Lung microvascular endothelial cell (primary cell): Measurements from ENCODE around the gene ABTB2. TPM values are rescaled to one million over a fixed set of nuclear protein-coding genes. Genes with fewer than 3 reads are reported as not detected.

Experiments
- DNase-seq, 2 donors: peaks; one replicate each; pipeline versions ENCODE4 v3.0.0 to v3.0.0-alpha.2; 2010; ENCODE audit warnings: low read depth in 2 of 2
- total RNA-seq: library from RNA; depleted of rRNA; stranded (reverse); fragments of >200 nt; gene quantifications from 2 replicates; pipeline ENCODE4 v1.2.1, GENCODE V29; 2014

ABTB2 gene
- total RNA-seq, 1 donor from 2014 or later: 0.20 TPM

- DNase-seq: no peak
These were observed 41.3 kb downstream of the ABTB2 start for GRCh38 chr11:34316347-34317035.

GRCh38 chr11:34315394-34315793 lies 42.4 kb downstream of the ABTB2 start:
- DNase-seq: no peak

GRCh38 chr11:34314936-34315335 lies 42.9 kb downstream of the ABTB2 start:
- no peak for DNase-seq

GRCh38 chr11:34314176-34314575 lies 43.6 kb downstream of the ABTB2 start:
- no peak for DNase-seq

- no peak for DNase-seq
These were observed 44.7 kb downstream of the ABTB2 start for GRCh38 chr11:34313099-34313517.

GRCh38 chr11:34311126-34311525 lies 46.7 kb downstream of the ABTB2 start:
- DNase-seq: no peak

GRCh38 chr11:34309965-34310364 lies 47.8 kb downstream of the ABTB2 start:
- no peak for DNase-seq

GRCh38 chr11:34308913-34309585 lies 48.8 kb downstream of the ABTB2 start:
- DNase-seq: no peak

- no peak for DNase-seq
These were observed 49.5 kb downstream of the ABTB2 start for GRCh38 chr11:34308049-34308912.

- no peak for DNase-seq
These were observed 52.0 kb downstream of the ABTB2 start for GRCh38 chr11:34305780-34306179.

GRCh38 chr11:34305193-34305592 lies 52.6 kb downstream of the ABTB2 start:
- DNase-seq: no peak

GRCh38 chr11:34303028-34303570 lies 54.7 kb downstream of the ABTB2 start:
- no peak for DNase-seq

- no peak for DNase-seq
These were observed 55.5 kb downstream of the ABTB2 start for GRCh38 chr11:34302046-34302921.

- DNase-seq: no peak
These were observed 56.9 kb downstream of the ABTB2 start for GRCh38 chr11:34300926-34301295.

GRCh38 chr11:34300026-34300925 lies 57.5 kb downstream of the ABTB2 start:
- DNase-seq: no peak

GRCh38 chr11:34299284-34299972 lies 58.4 kb downstream of the ABTB2 start:
- no peak for DNase-seq

- DNase-seq: no peak
These were observed 58.9 kb downstream of the ABTB2 start for GRCh38 chr11:34298871-34299270.

- DNase-seq: no peak
These were observed 61.4 kb downstream of the ABTB2 start for GRCh38 chr11:34296412-34296811.

- DNase-seq: no peak
These were observed 65.3 kb downstream of the ABTB2 start for GRCh38 chr11:34292546-34292945.
